DND-41 (cell line): ENCODE data around the gene MICOS13.

ENCODE experiments used
- ATAC-seq: fragments of 200-7000 bp; cut with Tn5 transposase; 3 replicates; pipeline ENCODE4 v1.9.1; 2021; ENCODE audit warnings: low read depth; ENCODE audit not compliant: insufficient read depth
- DNase-seq: peaks from one replicate; pipeline ENCODE4 v3.0.0-alpha.2; 2020
- H2AFZ ChIP-seq: 2 replicates; pipeline ENCODE4 v1.6.0; 2012; ENCODE audit warnings: low read depth, low read length
- H3K27ac ChIP-seq: 2 replicates; pipeline ENCODE4 v1.5.1; 2012; ENCODE audit warnings: low read length, inconsistent platforms
- H3K27me3 ChIP-seq: fragments of 200-600 bp; sonication (generic); 2 replicates; pipeline ENCODE4 v1.6.0; 2012; ENCODE audit warnings: low read length, mild to moderate bottlenecking, inconsistent platforms; ENCODE audit not compliant: insufficient read depth, poor library complexity
- H3K36me3 ChIP-seq: 2 replicates; pipeline ENCODE4 v1.5.1; 2012; ENCODE audit warnings: low read length, inconsistent platforms; ENCODE audit not compliant: insufficient read depth
- H3K4me1 ChIP-seq: 2 replicates; pipeline ENCODE4 v1.5.1; 2012; ENCODE audit warnings: mild to moderate bottlenecking, low read length; ENCODE audit not compliant: insufficient read depth
- H3K4me2 ChIP-seq: 2 replicates; pipeline ENCODE4 v1.6.0; 2012; ENCODE audit warnings: mild to moderate bottlenecking, moderate library complexity, low read length, inconsistent platforms; ENCODE audit not compliant: insufficient read depth
- H3K4me3 ChIP-seq, 2 experiments: fragments of 200-600 bp in 1 of 2; shearing (Covaris generic) in 1 of 2; 2 replicates each; pipeline ENCODE4 v1.5.1; 2012 to 2016; ENCODE audit warnings: inconsistent platforms in 2 of 2, low read length in 2 of 2, mild to moderate bottlenecking in 2 of 2, low read depth in 1 of 2, moderate library complexity in 1 of 2
- H3K79me2 ChIP-seq: 2 replicates; pipeline ENCODE4 v1.6.0; 2012; ENCODE audit warnings: low read length, inconsistent platforms; ENCODE audit not compliant: insufficient read depth
- H3K9ac ChIP-seq: 2 replicates; pipeline ENCODE4 v1.6.0; 2012; ENCODE audit warnings: low read depth, mild to moderate bottlenecking, inconsistent platforms, low read length, moderate library complexity
- H3K9me3 ChIP-seq: 2 replicates; pipeline ENCODE4 v1.5.1; 2012; ENCODE audit warnings: low read length, moderate library complexity, mild to moderate bottlenecking, inconsistent platforms; ENCODE audit not compliant: insufficient read depth, severe bottlenecking
- H4K20me1 ChIP-seq: 2 replicates; pipeline ENCODE4 v1.6.0; 2012; ENCODE audit warnings: low read length; ENCODE audit not compliant: insufficient read depth
- CTCF ChIP-seq: IDR thresholded peaks from 2 replicates; pipeline ENCODE4 v1.5.1; 2012; ENCODE audit warnings: borderline replicate concordance, low read length, moderate library complexity, mild to moderate bottlenecking; ENCODE audit not compliant: poor library complexity, severe bottlenecking; ENCODE audit errors: extremely low read depth
- EZH2 ChIP-seq: IDR thresholded peaks from 3 replicates; pipeline ENCODE4 v1.6.1; 2012; ENCODE audit warnings: borderline replicate concordance, low read depth, mild to moderate bottlenecking, moderate library complexity, low read length, inconsistent platforms; ENCODE audit not compliant: severe bottlenecking

MICOS13 gene

GRCh38 chr19:5676772-5677105 lies 3.6 kb downstream of the MICOS13 start:
- Histone ChIP-seq H3K36me3 (peaks cover 21% of the 10 kb centered on the region), H3K79me2 (peaks cover 13% of the 10 kb centered on the region), H2AFZ (no peak overlapping the region), H4K20me1 (0 out of 2 replicates have a peak, but pooled peaks cover 8% of the 10 kb centered on the region), H3K4me3 (no peak overlapping the region), H3K4me2 (no peak overlapping the region), H3K27ac (no peak overlapping the region), H3K9me3 (no peaks in the 10 kb centered on the region), H3K4me1 (peaks cover 20% of the 10 kb centered on the region), H3K27me3 (no peaks in the 10 kb centered on the region), H3K9ac (no peak overlapping the region)
- TF ChIP-seq EZH2 (no peak), CTCF (no peak)
- DNase-seq: no peak
- no peak for ATAC-seq

GRCh38 chr19:5676105-5676771 lies 4.1 kb downstream of the MICOS13 start:
- ATAC-seq (no peak), DNase-seq (no peak)
- peaks cover 25% of the 10 kb centered on the region for H3K36me3 ChIP-seq
- H3K4me2 ChIP-seq: no peak overlapping the region
- H3K27ac ChIP-seq: no peak overlapping the region
- TF ChIP-seq CTCF (no peak), EZH2 (no peak)
- H3K9me3 ChIP-seq: no peaks in the 10 kb centered on the region
- no peak overlapping the region for H3K4me3 ChIP-seq
- no peak overlapping the region for H2AFZ ChIP-seq
- H3K9ac ChIP-seq: no peak overlapping the region
- 0 out of 2 replicates have a peak, but pooled peaks cover 6% of the 10 kb centered on the region for H4K20me1 ChIP-seq
- peaks cover 15% of the 10 kb centered on the region for H3K4me1 ChIP-seq
- peaks cover 13% of the 10 kb centered on the region for H3K79me2 ChIP-seq
- H3K27me3 ChIP-seq: no peaks in the 10 kb centered on the region

GRCh38 chr19:5674714-5675113 lies 5.6 kb downstream of the MICOS13 start:
- ATAC-seq (no peak), DNase-seq (no peak)
- Histone ChIP-seq H3K9me3 (no peaks in the 10 kb centered on the region), H4K20me1 (0 out of 2 replicates have a peak, but pooled peaks cover 6% of the 10 kb centered on the region), H2AFZ (no peak overlapping the region), H3K36me3 (peaks cover 32% of the 10 kb centered on the region), H3K79me2 (peaks cover 8% of the 10 kb centered on the region), H3K27ac (no peak overlapping the region), H3K4me1 (peaks cover 10% of the 10 kb centered on the region), H3K4me3 (no peak overlapping the region), H3K9ac (no peak overlapping the region), H3K27me3 (no peaks in the 10 kb centered on the region), H3K4me2 (no peak overlapping the region)
- no peak for TF ChIP-seq CTCF
- TF ChIP-seq EZH2: no peak
